MV-4-11 (cell line): ENCODE results near the gene TAL1.
"Not testable (repeated sequence)": the region's sequence is repeated elsewhere in the genome, so short reads cannot be mapped to it uniquely, and the experiment has no call there.

ENCODE experiments used
- DNase-seq: peaks from one replicate; lab custom pipeline; 2025; lab: John Stamatoyannopoulos, UW

TAL1 gene

DNA sequence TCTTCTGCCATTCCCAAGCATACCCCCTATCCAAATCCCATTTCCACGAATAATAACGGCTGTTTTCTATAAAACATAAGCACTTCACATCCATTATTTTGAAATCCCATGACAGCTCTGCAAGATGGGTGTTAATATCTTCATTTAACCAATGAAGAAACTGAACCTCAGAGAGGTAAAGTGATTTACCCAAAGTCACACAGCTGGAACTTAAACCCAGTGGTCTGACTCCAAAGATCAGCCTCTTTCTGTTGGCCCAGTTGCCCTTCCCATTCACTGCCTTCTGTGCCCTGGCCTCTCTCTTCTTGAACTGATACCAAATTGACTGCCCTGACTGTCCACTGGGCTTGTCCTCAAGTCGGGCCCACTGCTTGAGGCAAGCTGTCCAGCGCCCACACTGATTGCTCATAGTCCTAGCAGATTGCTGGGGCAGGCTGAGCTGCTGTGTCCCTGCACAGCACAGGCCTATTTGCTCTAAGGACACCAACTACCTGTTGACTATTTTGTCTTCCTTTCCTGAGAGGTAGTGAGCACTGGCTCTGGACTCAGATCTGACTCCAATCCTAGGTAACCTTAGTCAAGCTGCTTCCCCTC, 19.3 kb downstream of the TAL1 start:
- DNase-seq, result no peak

DNA sequence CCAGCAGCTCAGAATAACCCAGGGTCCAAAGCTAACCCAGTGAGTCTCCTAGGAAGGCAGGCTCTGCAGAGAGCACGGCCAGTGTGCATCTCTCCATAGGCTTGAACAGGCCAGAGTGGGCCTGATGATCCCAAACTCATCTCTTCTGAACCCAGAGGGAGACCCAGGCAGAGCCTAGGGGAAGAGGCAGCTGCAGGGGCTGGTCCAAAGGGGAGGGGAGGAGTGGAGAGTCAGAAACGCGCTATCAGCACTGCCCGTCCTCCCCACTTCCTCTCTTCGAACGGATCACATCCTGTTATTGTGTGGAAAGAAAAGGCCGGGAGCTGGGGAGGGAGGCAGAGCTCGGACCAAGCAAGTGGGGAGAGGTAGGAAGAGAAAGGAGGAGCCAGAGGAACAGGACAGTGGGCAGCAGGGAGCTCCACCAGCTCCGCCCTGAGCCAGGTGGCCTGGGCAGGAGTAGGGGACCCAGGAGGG, 20.2 kb downstream of the TAL1 start:
- peak; percentile 81 for DNase-seq

DNA sequence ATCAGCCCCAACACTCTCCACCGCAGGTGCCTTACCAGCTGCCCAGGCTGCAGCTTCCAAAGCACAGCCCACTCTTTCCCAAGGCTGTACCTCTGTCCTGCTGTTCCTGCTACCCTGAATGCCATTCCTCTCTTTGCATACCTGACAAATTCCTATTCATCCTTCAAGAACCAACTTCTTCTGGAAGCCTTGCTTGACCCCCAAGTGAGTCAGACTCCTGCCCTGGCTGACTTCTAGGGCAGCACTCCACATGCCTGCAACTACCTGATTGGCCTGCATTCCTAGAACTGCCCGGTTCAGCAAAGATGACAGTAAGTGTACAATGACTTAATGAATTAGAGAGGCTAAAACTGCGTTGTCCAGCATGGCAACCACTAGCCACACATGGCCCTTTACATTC, 21.4 kb downstream of the TAL1 start:
- DNase-seq, result no peak

DNA sequence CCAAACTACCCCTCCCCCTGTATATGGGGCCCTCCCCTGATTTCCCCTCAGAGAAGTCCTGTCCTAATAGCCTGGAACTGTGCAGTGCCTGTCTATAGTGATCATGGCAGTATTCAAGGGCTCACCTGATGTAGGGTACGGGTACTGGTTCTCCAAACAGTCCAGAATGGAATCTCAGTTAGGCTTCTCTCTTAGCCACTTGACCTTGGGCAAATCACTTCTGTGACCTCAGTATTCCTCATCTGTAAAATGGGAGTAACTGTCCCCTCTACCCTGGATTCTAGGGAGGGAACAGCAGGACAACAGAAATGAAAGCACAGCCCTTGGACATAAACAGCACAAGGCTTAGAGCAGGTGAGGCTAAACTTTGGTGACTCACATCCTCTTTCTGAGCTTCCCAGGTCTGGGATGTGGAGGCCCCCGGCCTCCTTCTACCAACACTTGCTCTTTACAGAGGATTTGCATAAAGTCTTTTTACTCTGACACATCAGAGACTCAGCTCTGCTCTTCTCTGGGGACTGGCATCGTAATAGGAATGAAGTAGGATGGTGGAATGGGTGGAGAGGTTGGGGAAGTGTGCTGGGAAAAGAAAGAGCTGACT, 22.2 kb downstream of the TAL1 start:
- no peak for DNase-seq

DNA sequence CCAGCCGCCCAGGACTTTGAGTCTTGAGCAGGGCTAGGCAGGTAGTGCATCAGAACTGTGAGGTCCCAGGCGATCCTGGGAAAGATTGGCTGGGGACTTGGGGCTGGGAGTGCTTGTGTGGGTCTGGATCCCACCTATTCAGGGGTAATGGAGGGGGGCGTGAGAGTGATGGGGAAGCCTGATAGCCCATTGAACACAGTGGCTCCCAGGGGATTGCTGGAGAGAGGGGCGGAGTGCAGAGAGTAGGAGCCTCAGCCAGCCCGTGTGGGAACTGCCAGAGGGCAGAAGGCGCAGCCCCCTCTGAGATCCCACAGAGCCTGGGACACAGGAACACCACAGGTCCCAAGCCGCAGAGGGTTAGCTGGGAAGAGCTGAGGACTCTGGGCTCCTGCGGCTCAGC, 22.9 kb downstream of the TAL1 start:
- DNase-seq, result no peak

DNA sequence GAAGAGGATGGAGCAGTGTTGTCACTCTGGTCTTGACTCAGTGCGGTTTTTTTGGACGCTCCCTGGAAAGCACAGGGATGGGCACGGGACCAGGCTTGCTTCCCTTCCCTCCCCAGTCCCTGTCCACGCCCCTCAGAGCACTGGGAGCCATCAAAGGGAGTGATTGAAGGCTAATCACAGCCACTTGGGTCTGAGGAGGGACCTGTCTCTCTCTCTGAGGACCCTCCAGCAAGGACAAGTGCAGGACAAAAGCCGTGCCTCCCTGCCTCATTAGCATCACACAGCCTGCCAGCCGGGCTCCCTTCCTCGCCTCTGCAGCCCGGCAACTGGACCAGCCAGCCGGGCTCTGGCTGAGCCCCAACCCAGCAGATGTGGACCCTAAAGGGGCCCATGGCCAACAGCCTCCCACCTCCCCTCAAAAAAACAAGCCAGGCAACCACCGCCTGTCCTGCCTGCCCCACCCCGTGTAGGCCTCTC, 23.6 kb downstream of the TAL1 start:
- DNase-seq, result no peak

DNA sequence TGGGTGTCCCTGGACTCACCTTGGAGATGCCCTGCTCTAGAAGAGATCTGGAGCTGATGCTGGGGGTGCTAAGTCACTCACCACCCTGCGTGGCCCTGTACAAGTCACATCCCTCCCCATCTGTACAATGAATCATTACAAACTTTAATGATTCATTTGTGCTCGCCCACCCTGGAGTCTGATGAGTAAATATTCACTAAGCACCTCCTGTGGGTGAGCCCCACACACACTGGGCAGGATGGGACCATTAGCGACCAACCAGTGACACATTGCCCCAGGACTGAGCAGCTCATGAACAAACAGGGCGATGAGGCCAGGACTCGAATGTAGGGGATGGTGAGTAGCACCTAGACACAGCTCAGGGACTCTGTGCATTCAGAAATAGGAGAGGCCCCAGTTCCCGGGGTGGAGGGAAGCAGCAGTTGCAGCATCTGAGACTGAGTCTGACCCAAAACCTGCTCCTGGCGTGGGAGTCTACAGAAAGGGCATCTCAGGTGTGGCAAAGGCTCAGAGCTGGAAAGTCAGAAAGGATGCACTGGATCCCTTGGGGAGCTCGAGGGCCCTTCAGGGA, 24.1 kb downstream of the TAL1 start:
- DNase-seq, result no peak

DNA sequence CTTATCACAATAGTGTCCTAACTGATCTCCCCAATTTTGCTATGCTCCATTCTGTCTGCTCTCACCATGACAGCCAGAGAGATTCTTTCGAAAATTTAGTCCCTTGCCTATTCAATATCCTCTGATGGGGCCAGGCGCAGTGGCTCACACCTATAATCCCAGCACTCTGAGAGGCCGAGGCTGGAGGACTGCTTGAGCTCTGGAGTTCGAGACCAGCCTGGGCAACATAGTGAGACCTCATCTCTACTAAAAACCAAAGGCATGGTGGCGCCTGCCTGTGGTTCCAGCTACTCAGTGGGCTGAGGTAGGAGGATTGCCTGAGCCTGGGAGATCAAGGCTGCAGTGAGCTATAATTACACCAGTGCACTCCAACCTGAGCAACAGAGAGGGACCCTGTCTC, 26.1 kb downstream of the TAL1 start:
- DNase-seq, result no peak

DNA sequence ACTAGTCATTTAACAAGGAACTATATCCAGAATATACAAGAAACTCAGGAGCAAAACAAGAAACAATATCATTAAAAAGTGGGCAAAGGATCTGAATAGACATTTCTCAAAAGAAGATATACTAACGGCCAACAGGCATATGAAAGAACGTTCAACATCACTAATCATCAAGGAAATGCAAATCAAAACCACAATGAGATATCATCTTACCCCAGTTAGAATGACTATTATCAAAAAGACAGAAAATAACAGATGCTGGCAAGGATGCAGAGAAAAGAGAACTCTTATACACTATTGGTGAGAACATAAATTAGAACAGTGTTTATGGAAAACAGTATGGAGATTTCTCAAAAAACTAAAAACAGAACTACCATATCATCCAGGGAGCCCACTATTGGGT, 28.5 kb downstream of the TAL1 start:
- not testable (repeated sequence) for DNase-seq

DNA sequence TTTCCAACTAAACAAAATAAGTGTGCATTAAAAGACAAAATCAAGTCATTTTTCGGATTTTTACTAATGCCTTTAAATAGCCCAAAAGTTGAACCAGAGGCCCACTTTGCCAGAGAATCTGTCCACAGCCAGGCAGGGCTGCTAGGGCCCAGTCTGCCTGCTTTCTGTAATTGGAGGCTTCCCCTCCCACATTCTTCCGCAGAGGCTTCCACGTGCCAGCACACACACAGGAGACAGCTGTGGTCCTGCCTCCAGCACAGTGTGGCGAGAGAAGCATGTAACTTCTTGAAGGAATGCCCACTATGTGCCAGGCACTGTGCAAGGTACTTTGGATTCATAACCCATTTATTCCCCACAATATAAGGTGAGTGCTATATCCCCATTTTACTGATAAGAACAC, 30.8 kb downstream of the TAL1 start:
- no peak for DNase-seq

DNA sequence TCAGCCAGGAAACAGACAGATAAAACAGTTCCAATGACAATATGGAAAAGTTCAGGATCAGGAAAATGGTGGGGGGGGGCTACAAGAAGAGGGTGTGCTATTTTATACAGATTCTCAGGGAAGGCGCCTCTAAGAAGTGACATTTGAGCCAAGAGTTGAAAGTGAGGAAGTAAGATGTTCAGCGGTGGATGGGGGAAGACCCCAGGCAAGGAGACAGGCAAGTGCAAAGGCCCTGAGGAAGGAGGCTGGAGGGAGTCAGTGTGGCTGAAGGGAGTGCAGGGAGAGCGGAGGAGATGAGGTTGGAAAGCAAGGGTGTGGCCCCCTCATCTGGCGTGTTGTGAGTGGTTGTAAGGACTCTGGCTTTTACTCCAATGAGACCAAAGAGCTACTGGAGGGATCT, 33.8 kb downstream of the TAL1 start:
- DNase-seq, result no peak

DNA sequence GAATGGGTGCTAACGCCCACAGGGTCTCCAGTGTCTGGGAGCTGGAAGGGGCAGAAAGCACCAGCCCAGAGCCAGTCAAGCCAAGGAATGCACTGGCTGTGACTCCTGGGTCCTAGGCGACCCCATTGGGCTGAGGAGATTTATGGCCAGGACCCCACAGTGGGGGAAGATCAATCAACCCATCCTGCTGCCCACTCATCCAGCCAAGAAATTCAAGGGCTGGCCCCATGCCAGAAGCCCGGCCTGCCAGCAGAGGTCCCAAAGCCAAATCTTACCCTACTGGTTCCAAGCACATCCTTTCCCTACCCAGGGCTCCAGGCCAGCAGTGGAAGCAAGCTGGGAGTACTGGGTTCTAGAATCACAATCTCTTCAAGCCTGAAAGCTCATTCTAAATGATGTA, 35.4 kb downstream of the TAL1 start:
- DNase-seq, result no peak

DNA sequence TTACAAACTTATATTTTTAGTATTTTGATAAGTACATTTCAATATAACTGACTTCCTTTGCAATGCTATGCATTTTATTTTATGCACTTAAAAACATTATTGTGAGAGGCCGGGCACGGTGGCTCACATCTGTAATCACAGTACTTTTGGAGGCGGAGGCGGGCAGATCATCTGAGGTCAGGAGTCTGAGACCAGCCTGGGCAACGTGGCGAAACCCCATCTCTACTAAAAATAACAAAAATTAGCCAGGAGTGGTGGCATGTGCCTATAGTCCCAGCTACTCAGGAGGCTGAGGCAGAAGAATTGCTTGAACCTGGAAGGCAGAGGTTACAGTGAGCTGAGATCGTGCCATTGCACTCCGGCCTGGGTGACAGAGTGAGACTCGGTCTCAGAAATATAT, 36.0 kb downstream of the TAL1 start:
- DNase-seq, result not testable (repeated sequence)

DNA sequence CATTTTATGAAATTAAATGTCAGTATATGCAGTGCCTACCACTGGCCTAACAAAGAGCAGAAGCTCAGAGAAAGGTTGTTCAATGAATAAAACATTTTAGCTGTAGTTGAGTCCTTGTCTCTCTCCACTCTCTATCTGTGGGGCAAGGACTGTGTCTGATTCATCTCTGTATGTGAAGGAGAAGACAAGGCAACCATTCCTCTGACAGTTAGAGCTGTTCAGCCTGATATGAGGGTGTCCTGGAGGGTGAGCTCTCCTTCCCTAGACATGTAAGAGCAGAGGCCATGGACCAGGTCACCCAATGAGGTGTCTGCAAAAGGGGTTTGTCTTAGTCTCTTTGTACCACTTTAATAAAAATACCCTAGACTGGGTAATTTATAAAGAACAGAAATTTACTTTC, 37.7 kb downstream of the TAL1 start:
- DNase-seq, result no peak

DNA sequence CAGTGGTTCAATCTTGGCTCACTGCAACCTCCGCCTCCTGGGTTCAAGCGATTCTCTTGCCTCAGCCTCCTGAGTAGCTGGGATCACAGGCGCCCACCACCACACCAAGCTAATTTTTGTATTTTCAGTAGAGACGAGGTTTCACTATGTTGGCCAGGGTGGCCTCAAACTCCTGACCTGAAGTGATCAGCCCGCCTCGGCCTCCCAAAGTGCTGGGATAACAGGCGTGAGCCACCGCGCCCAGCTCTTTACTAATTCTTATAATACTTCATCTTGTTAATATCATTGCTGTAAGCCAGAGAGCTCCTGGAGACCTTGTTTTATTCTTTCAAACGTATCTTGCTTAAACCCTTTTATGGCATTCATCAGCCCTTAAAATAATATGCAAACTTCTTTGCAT, 38.5 kb downstream of the TAL1 start:
- DNase-seq, result not testable (repeated sequence)

DNA sequence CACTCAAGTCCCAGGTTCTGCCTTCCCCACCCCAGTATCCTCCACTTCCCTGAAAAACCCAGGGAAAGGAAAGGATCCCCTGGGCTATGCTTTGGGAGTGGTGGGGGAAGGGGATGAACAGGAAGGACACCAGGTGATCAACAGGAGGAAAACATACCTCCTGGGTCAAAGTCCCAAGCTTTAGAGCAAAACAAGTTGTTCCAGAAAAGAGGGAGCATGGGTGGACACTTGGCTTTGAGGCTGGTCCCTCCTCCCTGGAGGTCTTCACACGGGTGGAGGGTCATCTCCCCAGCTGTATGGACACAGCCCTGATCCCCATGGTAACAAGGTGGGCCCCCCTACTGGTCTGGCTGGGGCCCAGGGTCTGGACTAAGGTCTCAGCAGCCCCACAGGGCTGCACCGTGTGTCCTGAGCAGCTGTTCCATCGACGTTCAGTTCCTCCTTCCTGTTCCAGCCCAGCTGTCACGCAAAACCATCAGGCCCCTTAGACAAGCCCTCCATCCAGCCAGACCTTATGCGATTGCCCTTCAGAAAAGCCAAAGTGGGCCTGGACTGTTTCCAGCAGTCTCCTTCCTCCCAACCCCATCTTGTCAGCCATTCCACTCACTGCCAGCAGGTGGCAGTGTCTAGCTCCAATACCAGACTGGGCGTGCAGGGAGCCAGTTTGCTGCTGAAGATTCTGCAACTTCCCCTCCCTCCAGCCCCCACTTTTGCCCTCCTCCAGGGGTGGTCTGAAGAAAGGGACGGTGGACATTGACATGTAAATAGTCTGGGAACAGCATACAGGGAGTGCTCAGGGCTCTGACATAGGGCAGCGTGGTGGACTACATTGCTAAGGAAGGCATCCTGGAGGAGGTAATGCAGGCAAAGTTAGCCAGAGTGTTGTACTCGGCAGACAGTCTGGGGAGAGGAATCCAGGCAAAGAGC, 39.3 kb downstream of the TAL1 start:
- DNase-seq, result peak; percentile 53

DNA sequence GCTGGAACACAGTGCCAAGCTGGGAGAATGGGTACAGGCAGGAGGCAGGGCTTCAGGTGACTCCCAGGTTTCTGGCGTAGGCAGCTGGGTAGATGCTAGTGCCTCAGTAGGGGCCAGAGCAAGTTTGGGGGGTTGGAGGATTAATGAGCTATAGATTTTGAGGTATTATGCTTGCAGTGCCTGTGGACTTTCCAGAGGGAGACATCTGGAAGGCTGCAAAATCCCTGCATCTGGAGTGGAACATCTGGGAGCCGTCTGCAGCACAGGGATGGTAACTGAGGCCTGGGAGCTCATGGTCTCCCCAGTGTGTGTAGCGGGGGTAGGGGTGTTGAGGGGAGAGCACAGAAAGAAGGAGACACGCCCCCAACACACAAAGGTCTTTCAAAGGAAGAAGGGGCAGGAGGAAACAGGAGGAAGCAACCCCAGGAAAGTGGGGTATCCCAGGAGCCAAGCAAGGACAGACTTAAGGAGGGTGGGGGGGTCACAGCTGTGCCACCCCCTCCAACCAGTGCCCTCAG, 40.0 kb downstream of the TAL1 start:
- no peak for DNase-seq

DNA sequence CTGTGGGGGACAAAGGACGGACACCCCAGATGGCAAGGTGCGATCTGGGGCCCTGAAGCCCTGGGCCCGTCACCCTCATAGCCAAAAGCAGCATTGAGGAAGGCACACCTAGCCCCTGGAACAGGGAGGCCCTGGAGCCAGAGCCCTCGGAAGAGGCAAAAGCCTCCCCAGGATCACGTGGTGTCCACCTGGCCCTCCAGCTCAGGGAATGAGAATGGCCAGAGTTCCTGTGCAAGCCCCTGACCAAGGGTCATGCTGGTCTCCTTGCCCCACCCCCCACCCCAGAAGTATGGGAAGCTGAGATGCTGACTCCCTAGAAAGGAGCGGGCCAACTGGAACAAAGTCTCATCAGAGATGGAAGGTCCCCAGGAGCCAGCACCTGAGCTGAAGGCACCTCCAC, 41.2 kb downstream of the TAL1 start:
- DNase-seq, result no peak

DNA sequence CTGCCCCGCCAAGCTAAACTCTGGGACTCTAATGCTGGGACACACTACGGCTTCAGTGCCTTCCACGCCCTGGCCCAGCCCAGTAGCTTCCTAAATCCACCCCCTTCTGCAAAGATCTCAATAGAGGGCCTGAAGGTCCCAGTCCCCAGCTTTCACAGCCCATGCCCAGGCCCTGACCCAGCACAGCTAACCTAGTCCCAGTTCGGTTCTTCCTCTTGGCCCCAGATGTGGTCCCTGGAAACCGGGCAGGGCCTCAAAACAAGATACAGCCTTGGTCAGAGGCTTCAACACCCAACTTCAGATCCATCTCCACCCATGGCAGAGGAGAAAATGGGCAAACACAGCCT, 41.5 kb downstream of the TAL1 start:
- DNase-seq, result no peak

DNA sequence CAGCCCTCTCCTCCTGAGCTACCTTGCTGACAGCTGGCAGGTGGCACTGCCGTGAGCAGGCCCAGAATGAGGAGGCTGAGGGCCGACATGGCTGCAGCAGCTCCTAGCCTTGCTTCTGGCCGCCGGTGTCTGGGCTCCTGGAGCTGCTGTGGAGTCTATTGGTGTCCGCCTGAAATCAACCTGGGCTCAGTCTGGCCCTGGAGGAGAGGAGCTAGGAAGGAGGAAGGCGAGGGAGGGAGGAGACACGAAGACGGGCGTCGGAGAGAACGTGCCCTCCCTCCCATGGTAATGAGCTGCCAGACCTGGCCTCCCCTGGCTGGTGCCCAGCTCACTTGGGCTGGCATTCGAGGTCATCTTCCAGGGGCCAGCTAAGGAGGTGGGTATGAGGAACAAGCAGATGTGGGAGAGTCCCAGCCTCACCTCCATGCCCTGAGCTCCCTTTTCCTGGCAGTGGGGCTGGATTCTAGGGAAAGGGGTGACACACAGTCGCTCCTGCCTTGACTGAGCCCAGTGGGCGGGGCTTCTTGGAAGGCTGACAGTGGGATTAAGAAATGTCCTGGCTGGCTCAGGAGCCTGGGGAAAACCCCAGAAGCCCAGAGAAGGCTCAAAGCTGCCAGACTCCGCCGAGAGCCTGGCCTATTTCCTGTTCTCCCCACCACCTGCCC, 42.0 kb downstream of the TAL1 start, which contains the start of gene PDZK1IP1:
PDZK1IP1 (minus strand) TSS at position 193 of the 665 bp plus-strand sequence; CDS start at position 89, 104 bp downstream.
- DNase-seq, result no peak
